GM18502 (cell line): ENCODE data around the gene DMD.
"Not testable (repeated sequence)": the region's sequence is repeated elsewhere in the genome, so short reads cannot be mapped to it uniquely, and the experiment has no call there.

Experiments
- ATAC-seq: cut with Tn5 transposase; IDR thresholded peaks from one replicate; pipeline ENCODE4 v1.9.1; 2021; ENCODE audit warnings: mild to moderate bottlenecking; ENCODE audit not compliant: unreplicated experiment, poor library complexity

The DMD gene

DNA sequence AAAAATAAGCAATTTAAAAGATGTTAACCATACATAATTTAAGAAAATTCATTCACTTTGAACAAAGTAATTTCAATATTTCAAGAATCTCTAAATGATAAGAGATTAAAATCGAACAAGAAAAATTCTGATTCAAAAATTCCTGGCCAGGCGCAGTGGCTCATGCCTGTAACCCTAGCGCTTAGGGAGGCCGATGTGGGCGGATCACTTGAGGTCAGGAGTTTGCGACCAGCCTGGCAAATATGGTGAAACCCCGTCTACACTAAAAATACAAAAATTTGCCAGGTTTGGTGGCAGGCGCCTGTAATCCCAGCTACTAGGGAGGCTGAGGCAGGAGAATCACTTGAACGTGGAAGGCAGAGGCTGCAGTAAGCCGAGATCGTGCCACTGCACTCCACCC, 1279.0 kb downstream of the DMD start:
- not testable (repeated sequence) for ATAC-seq

- no peak for ATAC-seq
These were observed 1280.1 kb downstream of the DMD start for GRCh38 chrX:31931225-31931624.

DNA sequence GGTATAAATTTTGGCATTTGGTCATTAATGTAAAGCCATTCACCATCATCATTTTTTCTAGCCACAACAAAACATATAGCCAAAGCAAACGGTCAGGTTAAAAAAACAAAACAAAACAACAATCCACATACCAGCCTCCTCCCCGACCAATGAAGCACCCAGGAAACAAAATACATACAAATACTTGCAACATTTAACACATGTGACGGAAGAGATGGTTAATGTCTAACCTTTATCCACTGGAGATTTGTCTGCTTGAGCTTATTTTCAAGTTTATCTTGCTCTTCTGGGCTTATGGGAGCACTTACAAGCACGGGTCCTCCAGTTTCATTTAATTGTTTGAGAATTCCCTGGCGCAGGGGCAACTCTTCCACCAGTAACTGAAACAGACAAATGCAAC, 1282.0 kb downstream of the DMD start:
- ATAC-seq = no peak

- ATAC-seq = no peak
These were observed 1290.1 kb downstream of the DMD start for GRCh38 chrX:31921236-31921635.

DNA sequence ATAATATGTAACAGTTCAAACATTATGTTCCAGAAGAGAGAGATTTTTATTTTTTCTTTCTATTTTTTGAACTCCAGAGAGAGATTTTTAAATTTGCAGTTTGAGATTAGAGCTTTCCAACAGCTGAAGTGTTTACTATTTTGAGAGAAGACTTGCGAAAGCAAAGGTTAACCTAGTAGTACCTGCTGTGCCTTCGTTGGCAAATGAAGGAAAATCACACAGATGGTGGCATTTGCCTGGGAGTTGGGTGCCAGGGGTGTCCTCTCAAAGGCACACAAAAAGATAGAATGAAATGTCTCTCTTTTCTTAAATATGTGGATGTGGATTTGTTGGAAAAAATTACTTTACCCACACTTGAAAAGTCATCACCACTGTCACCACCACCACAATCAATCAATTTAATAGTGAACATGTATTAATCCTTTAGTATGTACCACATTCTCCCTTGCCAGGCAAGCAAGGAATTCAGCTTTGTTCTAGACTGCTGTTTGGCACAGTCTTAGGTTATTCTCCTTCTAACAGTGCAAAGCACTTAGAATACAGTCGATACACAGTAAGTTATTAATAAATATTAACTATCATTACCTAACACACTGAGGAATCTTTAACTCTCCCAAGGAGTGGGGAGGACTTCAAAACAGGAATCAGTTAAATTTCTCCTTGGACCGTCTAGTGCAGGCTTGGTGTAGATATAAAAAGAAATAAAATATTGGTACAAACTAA, 1301.3 kb downstream of the DMD start:
- no peak for ATAC-seq

GRCh38 chrX:31894152-31894551, 1317.2 kb downstream of the DMD start:
- no peak for ATAC-seq

DNA sequence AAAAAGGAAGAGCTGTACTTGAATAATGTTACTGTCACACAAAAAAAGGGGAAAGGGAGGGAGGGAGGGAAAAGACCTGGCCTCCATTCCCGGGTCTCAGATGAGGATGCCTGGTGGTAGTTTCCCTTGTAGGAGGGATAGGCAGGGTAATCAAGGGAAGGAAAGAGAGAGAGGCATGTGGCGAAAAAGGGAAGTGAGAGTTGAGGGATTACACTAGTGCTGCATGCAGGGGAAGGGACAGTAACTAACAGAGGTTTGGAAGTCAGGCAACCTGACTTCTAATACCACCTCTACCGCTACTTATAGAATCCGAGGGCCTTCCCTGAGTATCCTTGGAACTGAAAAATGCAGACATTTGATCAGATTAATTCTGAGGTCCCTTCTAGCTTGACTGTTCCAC, 1317.8 kb downstream of the DMD start:
- ATAC-seq = no peak

DNA sequence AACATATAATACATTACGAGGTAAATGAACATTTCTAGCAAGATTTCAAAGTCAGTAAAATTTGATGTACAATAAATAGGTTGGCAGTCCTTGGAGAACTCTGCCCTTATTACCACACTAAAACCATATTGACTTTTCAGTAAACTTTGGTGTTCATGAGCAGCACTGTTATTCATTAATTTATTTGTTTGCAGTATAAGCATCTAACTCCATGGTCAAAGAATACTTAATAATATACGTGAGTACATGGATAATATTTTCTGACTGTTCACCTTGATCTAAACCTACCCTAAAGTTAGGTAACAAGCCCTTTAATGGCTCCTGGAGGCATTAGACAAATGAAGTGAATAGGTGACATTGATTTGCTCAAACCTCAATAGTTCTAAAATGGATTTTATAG, 1322.3 kb downstream of the DMD start:
- no peak for ATAC-seq

DNA sequence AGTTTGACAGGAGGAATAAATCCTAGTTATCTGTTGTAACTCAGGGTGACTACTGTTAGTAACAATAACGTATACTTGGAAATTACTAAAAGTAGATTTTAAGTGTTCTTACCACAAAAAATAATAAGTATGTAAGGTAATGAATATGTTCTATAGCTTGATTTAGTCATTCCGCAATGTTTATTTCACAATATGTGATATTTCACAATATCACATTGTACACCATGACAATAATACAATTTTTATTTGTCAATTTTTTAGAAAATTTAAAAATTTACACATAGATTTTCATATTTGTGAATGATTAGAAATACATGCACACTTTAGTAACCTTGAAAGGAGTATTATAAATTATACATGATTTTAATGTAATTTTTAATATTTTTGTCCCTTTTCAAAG, 1326.8 kb downstream of the DMD start:
- no peak for ATAC-seq

- ATAC-seq = no peak
These were observed 1339.3 kb downstream of the DMD start for GRCh38 chrX:31872007-31872406.

DNA sequence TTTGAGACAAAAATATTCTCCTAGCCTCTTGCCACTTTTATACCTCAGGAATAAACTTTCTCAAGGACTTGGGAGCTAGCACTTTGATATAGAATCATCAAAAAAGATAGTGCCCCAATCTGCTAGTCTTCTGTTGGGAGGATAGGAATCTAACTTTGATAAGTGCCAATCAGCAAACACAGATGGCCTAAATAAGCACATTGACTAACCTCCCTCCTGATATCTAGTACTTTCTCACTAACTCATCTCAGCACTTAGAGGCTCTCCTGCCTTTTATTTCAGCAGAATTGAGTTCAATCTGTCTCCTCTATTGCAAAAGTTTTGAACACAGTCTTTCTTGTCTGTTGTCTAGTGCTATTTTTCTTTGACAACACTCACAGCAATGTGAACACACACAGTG, 1341.1 kb downstream of the DMD start:
- ATAC-seq = no peak

GRCh38 chrX:31860686-31861085, 1350.7 kb downstream of the DMD start:
- ATAC-seq = no peak

DNA sequence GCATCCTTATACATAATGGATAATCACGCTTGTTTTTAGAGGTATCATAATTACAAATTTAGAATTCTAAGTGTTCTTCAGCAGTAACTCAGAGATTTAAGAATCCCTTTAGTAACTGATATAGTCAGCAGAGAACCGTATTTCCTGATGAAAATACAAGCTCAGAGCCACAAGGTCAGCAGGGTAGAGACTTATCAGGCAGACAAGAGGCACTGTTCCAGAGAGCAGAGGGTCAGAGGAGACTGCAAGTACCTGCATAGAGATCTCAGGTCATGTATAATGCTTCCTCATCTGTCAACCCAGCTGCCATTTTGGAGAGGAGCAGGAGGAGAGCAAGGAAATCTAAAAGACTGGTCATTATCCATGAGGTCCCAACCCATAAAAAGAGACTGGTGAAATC, 1352.4 kb downstream of the DMD start:
- no peak for ATAC-seq

DNA sequence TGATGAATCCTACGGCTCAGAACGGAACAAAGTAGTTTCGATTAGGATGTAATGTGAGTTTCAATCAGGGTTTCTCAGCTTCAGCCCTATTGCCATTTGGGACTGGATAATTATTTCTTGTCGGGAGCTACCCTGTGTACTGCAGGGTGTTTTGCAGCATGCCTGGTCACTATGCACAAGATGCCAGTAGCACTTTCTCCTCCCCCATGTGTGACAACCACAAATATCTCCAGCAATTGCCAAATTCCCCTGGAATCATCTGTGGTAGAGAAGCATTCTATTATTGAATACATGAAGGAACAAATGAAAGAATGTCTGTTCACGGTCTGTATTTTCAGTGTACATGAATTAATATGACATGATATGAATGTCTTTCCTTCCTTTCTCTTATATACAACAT, 1356.6 kb downstream of the DMD start:
- ATAC-seq = no peak

GRCh38 chrX:31851761-31852160, 1359.6 kb downstream of the DMD start:
- ATAC-seq = no peak

GRCh38 chrX:31847773-31848172, 1363.6 kb downstream of the DMD start:
- no peak for ATAC-seq

- ATAC-seq = no peak
These were observed 1366.3 kb downstream of the DMD start for GRCh38 chrX:31845003-31845402.

GRCh38 chrX:31838617-31839016, 1372.7 kb downstream of the DMD start:
- ATAC-seq = no peak

GRCh38 chrX:31837445-31838049, 1373.8 kb downstream of the DMD start:
- ATAC-seq = no peak

- no peak for ATAC-seq
These were observed 1374.9 kb downstream of the DMD start for GRCh38 chrX:31836479-31836878.

- no peak for ATAC-seq
These were observed 1379.1 kb downstream of the DMD start for GRCh38 chrX:31832263-31832662.
